Measurements from ENCODE around the gene KLHDC1.

GRCh38 chr14:49691031-49691430 is 1.9 kb upstream of the KLHDC1 start:
- TF ChIP-seq CTCF (IDR thresholded peaks at IDR 0.05) (no peak), EZH2 (IDR thresholded peaks at IDR 0.05; ENCODE audit: borderline replicate concordance, insufficient read depth, low read depth, low read length, poor library complexity, severe bottlenecking) (no peak)
